H1 (cell line): Measurements from ENCODE around the gene NAPG. TPM values are rescaled to one million over a fixed set of nuclear protein-coding genes. Genes with fewer than 3 reads are reported as not detected.
"Not testable (repeated sequence)": the region's sequence is repeated elsewhere in the genome, so short reads cannot be mapped to it uniquely, and the experiment has no call there.

Experiments
- CTCF ChIA-PET: fragments of 300-600 bp; sonication (Branson Sonifier 250); formaldehyde crosslinking; loops from one replicate; lab custom pipeline; 2021; ENCODE audit not compliant: partially characterized antibody; lab: Charles Lee
- POLR2A ChIA-PET: fragments of 300-600 bp; sonication (Branson Sonifier 250); formaldehyde crosslinking; loops from one replicate; lab custom pipeline; 2021; ENCODE audit warnings: inconsistent platforms; ENCODE audit not compliant: partially characterized antibody; lab: Charles Lee
- DNase-seq, 2 experiments: peaks; one replicate each; pipeline versions ENCODE4 v3.0.0 to v3.0.0-alpha.2; 2010 to 2022; ENCODE audit warnings: low spot score in 2 of 2, low read depth in 1 of 2, mixed read lengths in 1 of 2
- FAIRE-seq: peaks from 2 replicates; lab custom pipeline; 2011; peaks lifted over from hg19 to GRCh38; lab: Jason Lieb, UNC
- H2AFZ ChIP-seq: 2 replicates; pipeline ENCODE4 v1.8.1; 2012; ENCODE audit warnings: low read length, inconsistent platforms
- H2AK5ac ChIP-seq: 2 replicates; pipeline ENCODE4 v1.6.1; 2013; ENCODE audit warnings: low read depth, low read length
- H2BK120ac ChIP-seq: replicated peaks from 2 replicates; pipeline ENCODE3; 2013; ENCODE audit warnings: low read depth, low read length, inconsistent platforms
- H2BK12ac ChIP-seq: 2 replicates; pipeline ENCODE4 v1.6.1; 2013; ENCODE audit warnings: low read depth, low read length
- H2BK15ac ChIP-seq: 2 replicates; pipeline ENCODE4 v1.6.1; 2013; ENCODE audit warnings: low read length
- H2BK20ac ChIP-seq: 2 replicates; pipeline ENCODE4 v1.6.1; 2013; ENCODE audit warnings: low read length
- H2BK5ac ChIP-seq: 2 replicates; pipeline ENCODE4 v1.6.1; 2013; ENCODE audit warnings: low read depth, low read length
- H3K14ac ChIP-seq: 2 replicates; pipeline ENCODE4 v1.6.1; 2013; ENCODE audit warnings: inconsistent platforms; ENCODE audit not compliant: insufficient read length
- H3K18ac ChIP-seq: 2 replicates; pipeline ENCODE4 v1.6.1; 2013; ENCODE audit warnings: low read length; ENCODE audit errors: extremely low read depth
- H3K23ac ChIP-seq: 2 replicates; pipeline ENCODE4 v1.6.1; 2013; ENCODE audit warnings: inconsistent platforms; ENCODE audit not compliant: insufficient read length
- H3K23me2 ChIP-seq: 2 replicates; pipeline ENCODE4 v1.6.1; 2013; ENCODE audit warnings: low read depth, low read length
- H3K27ac ChIP-seq: 2 replicates; pipeline ENCODE4 v1.6.1; 2011; ENCODE audit warnings: low read depth, low read length, inconsistent platforms
- H3K27me3 ChIP-seq, 4 experiments: replicated peaks in 1 of 4; 1 replicate in 1 of 4; 2 replicates in 3 of 4; pipeline versions ENCODE4 v1.6.1 to v1.8.1; 2011 to 2013; ENCODE audit warnings: low read length in 3 of 4, mild to moderate bottlenecking in 3 of 4, inconsistent platforms in 2 of 4, mixed read lengths in 2 of 4, moderate library complexity in 1 of 4; ENCODE audit not compliant: control insufficient read depth in 3 of 4, insufficient read depth in 3 of 4; ENCODE audit errors: extremely low read depth in 1 of 4
- H3K36me3 ChIP-seq, 4 experiments: 2 replicates each; pipeline versions ENCODE4 v1.6.1 to v1.8.1; 2011 to 2013; ENCODE audit warnings: mild to moderate bottlenecking in 4 of 4, low read length in 3 of 4, moderate library complexity in 2 of 4, control low read depth in 1 of 4, inconsistent platforms in 1 of 4; ENCODE audit not compliant: insufficient read depth in 4 of 4, control insufficient read depth in 2 of 4
- H3K4ac ChIP-seq: replicated peaks from 2 replicates; pipeline ENCODE3; 2013; ENCODE audit warnings: low read length, low read depth, mixed read lengths, inconsistent platforms; ENCODE audit not compliant: insufficient read length
- H3K4me1 ChIP-seq, 4 experiments: replicated peaks in 1 of 4; 1 replicate in 1 of 4; 2 replicates in 3 of 4; pipeline versions ENCODE4 v1.6.1 to v1.8.1; 2011 to 2013; ENCODE audit warnings: low read length in 3 of 4, inconsistent platforms in 2 of 4, mixed read lengths in 1 of 4; ENCODE audit not compliant: insufficient read depth in 4 of 4, control insufficient read depth in 3 of 4
- H3K4me2 ChIP-seq, 2 experiments: 2 replicates each; pipeline versions ENCODE4 v1.6.1 to v1.8.1; 2011 to 2013; ENCODE audit warnings: low read depth in 2 of 2, low read length in 2 of 2, control low read depth in 1 of 2, inconsistent platforms in 1 of 2, mild to moderate bottlenecking in 1 of 2; ENCODE audit not compliant: insufficient read depth in 1 of 2
- H3K4me3 ChIP-seq, 4 experiments: fragments of 200-600, 300-600 bp in 1 of 4; sonication (generic), shearing (Covaris generic), sonication (Bioruptor Twin) in 1 of 4; 2 replicates each; pipeline versions ENCODE4 v1.5.1 to v1.8.1; 2011 to 2016; ENCODE audit warnings: low read length in 4 of 4, low read depth in 3 of 4, control low read depth in 2 of 4, inconsistent platforms in 2 of 4, mild to moderate bottlenecking in 2 of 4, mixed read lengths in 1 of 4, moderate library complexity in 1 of 4; ENCODE audit not compliant: insufficient read depth in 2 of 4; ENCODE audit errors: extremely low read depth in 1 of 4
- H3K56ac ChIP-seq: replicated peaks from 2 replicates; pipeline ENCODE3; 2013; ENCODE audit warnings: low read depth, mild to moderate bottlenecking, mixed read lengths, low read length, inconsistent platforms; ENCODE audit not compliant: insufficient read length
- H3K79me1 ChIP-seq: 2 replicates; pipeline ENCODE4 v1.6.1; 2013; ENCODE audit warnings: low read depth, low read length, control low read depth
- H3K79me2 ChIP-seq, 2 experiments: 2 replicates each; pipeline versions ENCODE4 v1.6.1 to v1.8.1; 2012 to 2013; ENCODE audit warnings: low read length in 2 of 2, mild to moderate bottlenecking in 2 of 2, inconsistent platforms in 1 of 2; ENCODE audit not compliant: insufficient read depth in 2 of 2, control insufficient read depth in 1 of 2
- H3K9ac ChIP-seq, 4 experiments: replicated peaks in 1 of 4; 1 replicate in 1 of 4; 2 replicates in 3 of 4; pipeline versions ENCODE4 v1.6.1 to v1.8.1; 2011 to 2013; ENCODE audit warnings: low read depth in 3 of 4, low read length in 3 of 4, control low read depth in 2 of 4, mild to moderate bottlenecking in 2 of 4, moderate library complexity in 2 of 4, inconsistent platforms in 1 of 4; ENCODE audit errors: extremely low read depth in 1 of 4
- H3K9me3 ChIP-seq, 2 experiments: 2 replicates each; pipeline versions ENCODE4 v1.6.1 to v1.8.1; 2012 to 2013; ENCODE audit warnings: mild to moderate bottlenecking in 2 of 2, moderate library complexity in 2 of 2, control low read depth in 1 of 2, inconsistent platforms in 1 of 2, low read depth in 1 of 2, low read length in 1 of 2, mixed read lengths in 1 of 2; ENCODE audit not compliant: insufficient read depth in 2 of 2
- H4K20me1 ChIP-seq, 2 experiments: replicated peaks in 1 of 2; 2 replicates each; pipeline versions ENCODE3 to v1.8.1; 2011 to 2013; ENCODE audit warnings: inconsistent platforms in 2 of 2, low read length in 2 of 2, mild to moderate bottlenecking in 1 of 2; ENCODE audit not compliant: insufficient read depth in 2 of 2, control insufficient read depth in 1 of 2
- H4K5ac ChIP-seq: 2 replicates; pipeline ENCODE4 v1.6.1; 2013; ENCODE audit warnings: low read length, low read depth, mixed read lengths, inconsistent platforms; ENCODE audit not compliant: insufficient read length
- H4K8ac ChIP-seq: 2 replicates; pipeline ENCODE4 v1.8.0; 2013; ENCODE audit warnings: mild to moderate bottlenecking, moderate library complexity, low read length, inconsistent platforms; ENCODE audit not compliant: insufficient read depth; ENCODE audit errors: extremely low read depth
- H4K91ac ChIP-seq: replicated peaks from 2 replicates; pipeline ENCODE3; 2013; ENCODE audit warnings: low read length, mixed read lengths, inconsistent platforms; ENCODE audit not compliant: insufficient read length
- WGBS, 2 experiments: shearing (Covaris generic) in 1 of 2; methylation state at CpG; one replicate each; pipeline versions ENCODE4 v1.1.6 to v1.1.7; 2013 to 2015; ENCODE audit warnings: low lambda C conversion rate in 2 of 2, mixed read lengths in 2 of 2, inconsistent platforms in 1 of 2, low coverage in 1 of 2, missing lambda C conversion rate in 1 of 2; ENCODE audit not compliant: insufficient replicate concordance in 2 of 2, insufficient coverage in 1 of 2, insufficient read length in 1 of 2; ENCODE audit errors: extremely low coverage in 1 of 2, missing lambda C conversion rate in 1 of 2; 5-methylcytosine and 5-hydroxymethylcytosine counted together
- polyA plus RNA-seq, 7 experiments: library from polyadenylated mRNA; depleted of rRNA in 3 of 7; stranded (reverse) in 5 of 7; unstranded in 2 of 7; fragments of >200 nt in 5 of 7; fragments of 200-250 nt in 2 of 7; gene quantifications; 1 replicate in 5 of 7; 2 replicates in 1 of 7; 4 replicates in 1 of 7; pipeline versions ENCODE4 v1.2.1 to v1.2.3, GENCODE V29; 2011 to 2013; ENCODE audit warnings: missing spikeins in 2 of 7, mixed read lengths in 2 of 7
- total RNA-seq: library from RNA; stranded (reverse); fragmentation: NEBNext Ultra II Directional; extraction: Animal tissue kit (Norgen Biotek cat#: 25700); gene quantifications from 2 replicates; pipeline ENCODE4 v1.2.1, GENCODE V29; 2021

NAPG gene
- total and polyA plus RNA-seq, 2 of the 8 experiments (the other 6 are each of a cell fraction or from before 2014, with no cell fraction given) = 8.0 to 23.5 TPM

GRCh38 chr18:10578573-10578899 lies 52.7 kb downstream of the NAPG start:
- H4K91ac ChIP-seq, H3K4me2 ChIP-seq, H2BK12ac ChIP-seq, H3K56ac ChIP-seq, H3K14ac ChIP-seq, FAIRE-seq, POLR2A ChIA-PET, H4K5ac ChIP-seq, H2AFZ ChIP-seq, H3K23ac ChIP-seq, H3K4me3 ChIP-seq, H4K20me1 ChIP-seq, H2AK5ac ChIP-seq, DNase-seq, H2BK120ac ChIP-seq, H3K27ac ChIP-seq, H3K18ac ChIP-seq, H2BK20ac ChIP-seq, H3K79me1 ChIP-seq, H3K27me3 ChIP-seq, H3K36me3 ChIP-seq, H2BK15ac ChIP-seq, H3K4me1 ChIP-seq, H3K23me2 ChIP-seq, H3K9ac ChIP-seq, H3K79me2 ChIP-seq: not testable (repeated sequence)
- CTCF ChIA-PET = interaction anchor here (1.7 kb wide), 2 partner anchors 18 to 575 kb away, joined by 4 to 5 read pairs; no protein-coding TSS in a partner anchor
- Histone ChIP-seq H3K9me3 (peaks cover 9 to 21% of the 10 kb centered on the region in 2 experiments; a peak in 3 of 4 replicates), H4K8ac (peak overlapping the region; percentile 11; the same call in 1 of the 2 replicates), H3K4ac (peak overlapping the region; percentile 9), H2BK5ac (peak overlapping the region; percentile 40; the same call in 1 of the 2 replicates)
- 90% methylated on average over 9 of the region's 11 CpGs; no CpG with 5 or more reads in 1 of the 2 experiments for WGBS, 2 experiments
